GM12875 (cell line): ENCODE data around the gene KRTDAP.

ENCODE experiments used
- H3K4me3 ChIP-seq: one replicate; pipeline ENCODE4 v1.5.1; 2011; ENCODE audit warnings: low read depth, low read length, control low read depth
- CTCF ChIP-seq: IDR thresholded peaks from 2 replicates; pipeline ENCODE4 v1.5.1; 2011; ENCODE audit warnings: low read depth, mild to moderate bottlenecking, control low read depth, inconsistent platforms, low read length, moderate library complexity, borderline replicate concordance; ENCODE audit not compliant: insufficient read depth

KRTDAP gene, protein sequence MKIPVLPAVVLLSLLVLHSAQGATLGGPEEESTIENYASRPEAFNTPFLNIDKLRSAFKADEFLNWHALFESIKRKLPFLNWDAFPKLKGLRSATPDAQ

GRCh38 chr19:35490364-35490763, at the start of gene KRTDAP:
TSS of gene KRTDAP (minus strand) at chr19:35490464. CDS start at chr19:35490442, 22 bp downstream.
- TF ChIP-seq CTCF = no peak
- H3K4me3 ChIP-seq = no peak within 1 kb of the TSS

DNA sequence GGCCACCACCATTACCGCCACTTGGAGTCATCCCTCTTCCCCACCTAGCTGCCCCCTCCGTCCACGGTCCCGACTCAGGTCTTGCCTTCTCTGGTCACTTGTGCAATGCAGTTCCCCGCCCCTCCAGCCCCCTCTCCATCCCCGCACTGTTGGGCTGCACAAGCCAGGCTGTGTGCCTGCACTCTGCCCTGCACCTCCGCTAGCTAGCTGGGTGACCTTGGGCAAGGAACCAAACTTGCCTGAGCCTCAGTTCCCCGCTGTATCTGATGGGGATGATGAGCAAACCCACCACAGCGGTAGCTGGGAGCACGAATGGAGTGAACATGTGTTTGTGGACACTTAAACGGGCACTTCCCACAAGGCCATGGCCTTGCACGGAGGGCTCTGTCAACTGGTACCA, 49.6 kb upstream of the KRTDAP start:
- no peak for TF ChIP-seq CTCF

DNA sequence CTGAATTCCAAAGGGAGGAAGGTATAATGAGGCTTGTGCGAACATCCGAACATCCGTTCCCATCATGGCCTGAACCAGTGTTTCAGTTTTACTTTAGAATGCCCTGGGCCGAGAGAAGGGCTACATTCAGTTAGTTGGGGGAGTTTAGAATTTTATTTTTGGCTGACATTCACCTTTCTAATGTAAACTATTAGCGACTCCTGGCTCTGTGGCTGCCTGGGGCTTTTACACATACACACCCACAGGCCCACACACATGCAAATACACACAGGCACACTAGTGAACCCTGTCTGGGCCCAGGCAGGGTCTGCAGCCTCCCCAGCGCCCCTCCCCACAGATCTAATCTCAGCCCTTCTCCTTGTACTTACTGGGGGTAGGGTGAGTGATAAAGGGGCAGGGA, 49.0 kb upstream of the KRTDAP start:
- no peak for TF ChIP-seq CTCF
- H3K4me3 ChIP-seq = no peak overlapping the region

More for the DNA sequence above, 49.6 kb upstream of the KRTDAP start:
- H3K4me3 ChIP-seq = no peak overlapping the region

- no peak for TF ChIP-seq CTCF
- H3K4me3 ChIP-seq = no peak overlapping the region
These were observed 44.7 kb upstream of the KRTDAP start for GRCh38 chr19:35534803-35535480.

DNA sequence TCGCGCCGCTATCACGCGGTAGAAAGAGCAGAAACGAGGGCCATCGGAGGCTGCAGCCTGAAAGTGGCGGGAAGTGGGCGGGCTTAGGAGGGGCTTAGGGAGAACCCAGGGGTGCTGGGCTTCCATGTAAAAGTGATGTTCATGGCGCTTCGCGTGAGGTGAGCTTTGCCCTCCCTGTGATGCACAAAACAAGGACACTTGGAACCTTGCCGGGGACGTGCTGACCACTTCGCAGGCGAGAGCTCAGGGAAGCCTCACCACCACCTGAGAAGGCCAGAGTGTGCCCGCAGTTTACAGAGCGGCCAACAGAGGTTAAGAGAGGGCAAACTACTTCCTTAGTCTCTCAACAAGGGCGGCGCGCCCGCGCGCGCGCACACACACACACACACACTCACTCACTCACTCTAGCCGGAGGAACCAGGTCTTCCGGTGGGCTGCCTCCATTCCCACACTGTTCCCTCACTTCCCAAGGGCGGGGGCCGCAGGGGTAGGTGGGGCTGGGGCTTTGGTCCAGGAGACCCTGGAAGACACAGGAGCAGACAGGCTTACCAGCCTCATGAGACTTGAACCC, 43.6 kb upstream of the KRTDAP start:
- no peak overlapping the region for H3K4me3 ChIP-seq
- TF ChIP-seq CTCF = no peak

GRCh38 chr19:35533201-35533821, 43.0 kb upstream of the KRTDAP start, which contains the start of gene GAPDHS:
TSS of gene GAPDHS (plus strand) at chr19:35533456. CDS start at chr19:35533528, 72 bp downstream.
- H3K4me3 ChIP-seq = no peak within 1 kb of the TSS
- no peak for TF ChIP-seq CTCF
